ENCODE results near the gene NOTCH1. TPM values are rescaled to one million over a fixed set of nuclear protein-coding genes. Genes with fewer than 3 reads are reported as not detected.

Gene NOTCH1
- total and polyA plus RNA-seq, 2 of the 4 experiments (the other 2 are of a cell fraction): 1.8 to 6.0 TPM

GRCh38 chr9:136560586-136560985, 14.7 kb upstream of the NOTCH1 start:
- no peaks in the 10 kb centered on the region for H4K20me1 ChIP-seq (ENCODE audit: insufficient read depth, low read length)

More at GRCh38 chr9:136560586-136560985, 14.7 kb upstream of the NOTCH1 start:
- no peak overlapping the region for H3K4me3 ChIP-seq (ENCODE audit: insufficient read depth, low read depth, low read length)
- DNase-seq: no peak
- no peak for ATAC-seq (ENCODE audit: low read depth)
- H3K18ac ChIP-seq (ENCODE audit: low read depth, low read length): no peak overlapping the region
- H2BK120ac ChIP-seq (ENCODE audit: low read depth, low read length): no peak overlapping the region
- no peak overlapping the region for H3K4ac ChIP-seq (ENCODE audit: low read depth, low read length)
- no peak overlapping the region for H3K56ac ChIP-seq (ENCODE audit: extremely low read depth, insufficient read depth, low read length)
- H2AK5ac ChIP-seq (ENCODE audit: low read depth, low read length): no peak overlapping the region
- H4K91ac ChIP-seq (ENCODE audit: insufficient read depth, low read depth, low read length): no peak overlapping the region
- H2AFZ ChIP-seq (replicated peaks; ENCODE audit: low read length, poor library complexity): no peak overlapping the region
- H3K9me1 ChIP-seq (ENCODE audit: insufficient read depth, low read length): peaks cover 10% of the 10 kb centered on the region
- TF ChIP-seq MAFK (IDR thresholded peaks at IDR 0.05; ENCODE audit: low read depth, low read length): no peak
- TF ChIP-seq NFE2L2 (IDR thresholded peaks at IDR 0.05; ENCODE audit: low read depth, low read length): no peak
- TF ChIP-seq FOS (IDR thresholded peaks at IDR 0.05; ENCODE audit: low read depth, low read length): no peak
- TF ChIP-seq RAD21 (IDR thresholded peaks at IDR 0.05; ENCODE audit: low read length): no peak
- TF ChIP-seq RFX5 (IDR thresholded peaks at IDR 0.05; ENCODE audit: low read depth, low read length): no peak
- no peak for TF ChIP-seq ELK1 (IDR thresholded peaks at IDR 0.05; ENCODE audit: borderline replicate concordance, low read depth, low read length)
- TF ChIP-seq CHD1 (IDR thresholded peaks at IDR 0.05; ENCODE audit: low read depth, low read length): no peak
- TF ChIP-seq SMC3 (IDR thresholded peaks at IDR 0.05; ENCODE audit: low read depth, low read length): no peak
- TF ChIP-seq MXI1 (IDR thresholded peaks at IDR 0.05; ENCODE audit: borderline replicate concordance, low read depth, low read length): no peak
- TF ChIP-seq MAZ (IDR thresholded peaks at IDR 0.05; ENCODE audit: borderline replicate concordance, low read depth, low read length): no peak
- no peak for TF ChIP-seq POLR2A (IDR thresholded peaks at IDR 0.05; ENCODE audit: low read depth, low read length)
- TF ChIP-seq BHLHE40 (IDR thresholded peaks at IDR 0.05; ENCODE audit: low read depth, low read length): no peak
- no peak for TF ChIP-seq CTCF (conservative IDR thresholded peaks at IDR 0.05; ENCODE audit: low read depth, low read length)
- no peak for TF ChIP-seq RCOR1 (IDR thresholded peaks at IDR 0.05; ENCODE audit: insufficient replicate concordance, low read length)
- TF ChIP-seq USF2 (IDR thresholded peaks at IDR 0.05; ENCODE audit: low read depth, low read length): no peak
- no peak for TF ChIP-seq CEBPB (IDR thresholded peaks at IDR 0.05; ENCODE audit: low read depth, low read length)
- H4K8ac ChIP-seq (ENCODE audit: low read depth in 2 of 2, low read length in 2 of 2): no peak overlapping the region
- no peak overlapping the region for H3K23ac ChIP-seq (ENCODE audit: low read depth, low read length)
- H2BK20ac ChIP-seq (ENCODE audit: low read depth, low read length): no peak overlapping the region
- no CpG with 5 or more reads among the region's 3 CpGs for WGBS, 2 experiments (ENCODE audit: extremely low coverage in 2 of 2, insufficient read length in 1 of 2)
- peaks cover 12% of the 10 kb centered on the region for H3K4me1 ChIP-seq (ENCODE audit: control insufficient read depth, insufficient read depth, low read length)
- H3K79me1 ChIP-seq (ENCODE audit: low read depth in 1 of 2, low read length in 2 of 2): no peaks in the 10 kb centered on the region
- no peak overlapping the region for H3K9ac ChIP-seq (ENCODE audit: low read depth, low read length)
- H3K4me2 ChIP-seq (ENCODE audit: low read depth, low read length): no peak overlapping the region
- no peak overlapping the region for H3K27ac ChIP-seq (ENCODE audit: insufficient read depth, low read length)
- H2BK5ac ChIP-seq (ENCODE audit: low read depth, low read length, poor library complexity, severe bottlenecking): no peak overlapping the region
- dilution Hi-C loops (cut with HindIII; ENCODE audit: low sequenced_read_pairs, unreplicated experiment): no loop called here
- intact Hi-C loops (cut with micrococcal nuclease): no loop called here
- H3K36me3 ChIP-seq (ENCODE audit: control insufficient read depth, insufficient read depth, low read length): no peaks in the 10 kb centered on the region
- in situ Hi-C loops (cut with MboI; ENCODE audit: low sequenced_read_pairs): no loop called here
- no peaks in the 10 kb centered on the region for H3K27me3 ChIP-seq (ENCODE audit: control insufficient read depth, insufficient read depth, low read length)
- H4K5ac ChIP-seq (ENCODE audit: low read depth, low read length): no peak overlapping the region
- no TSS peak for BruUV-seq (replicated peaks)
- H2BK15ac ChIP-seq (ENCODE audit: low read depth, low read length): no peak overlapping the region
- peaks cover 7% of the 10 kb centered on the region; the same call in 1 of the 2 replicates for H3K9me3 ChIP-seq (ENCODE audit: control insufficient read depth, insufficient read depth, low read length)
- ChIA-PET CTCF (no interaction called here), POLR2A (ENCODE audit: unreplicated experiment) (no interaction called here)
- no peak overlapping the region for H3K14ac ChIP-seq (replicated peaks; ENCODE audit: low read depth, low read length)
- H2AK9ac ChIP-seq (replicated peaks; ENCODE audit: low read depth, low read length, poor library complexity): no peak overlapping the region

Measured in IMR-90 (cell line).